ENCODE results near the gene NDUFB2.

Gene NDUFB2

DNA sequence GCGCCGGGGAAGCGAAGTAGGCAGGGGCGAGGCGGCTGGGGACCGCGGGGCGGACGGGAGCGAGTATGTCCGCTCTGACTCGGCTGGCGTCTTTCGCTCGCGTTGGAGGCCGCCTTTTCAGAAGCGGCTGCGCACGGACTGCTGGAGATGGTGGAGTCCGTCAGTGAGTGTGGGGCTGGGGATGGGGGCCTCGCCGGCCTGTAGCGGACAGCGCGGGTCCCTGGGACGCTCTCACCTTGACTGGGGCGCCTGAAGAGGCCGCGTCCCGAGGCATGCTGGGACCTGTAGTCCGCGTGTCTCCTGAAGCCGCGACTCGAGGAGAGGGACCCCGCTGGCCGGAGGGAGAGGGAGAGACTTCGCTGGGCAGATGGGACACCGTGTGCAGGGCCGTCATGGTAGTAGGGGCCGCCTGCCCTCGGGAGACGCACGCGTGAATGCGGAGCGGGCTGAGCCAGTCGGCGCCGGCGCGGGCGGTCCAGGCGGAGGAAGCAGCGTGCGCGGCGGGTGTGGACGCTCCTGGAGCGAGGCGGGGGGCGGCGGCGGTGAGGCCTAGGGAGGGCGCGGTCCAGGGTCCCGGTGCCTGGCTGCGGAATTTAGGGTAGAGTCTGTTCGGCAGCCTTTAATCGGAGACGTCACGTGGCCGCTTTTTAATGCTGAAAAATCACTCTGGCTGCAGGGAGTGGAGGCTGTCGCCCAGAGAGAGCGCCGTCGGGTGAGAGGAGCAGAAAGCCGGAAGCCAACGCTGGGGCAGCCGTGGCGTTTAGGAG, at the start of gene NDUFB2:
NDUFB2 (plus strand) TSS at position 29 of the 767 bp plus-strand sequence; CDS start at position 66, 37 bp downstream.
- Mint-ChIP-seq H3K27ac (ENCODE audit: low read depth) (peak within 1 kb of the TSS; percentile 98), H3K36me3 (ENCODE audit: insufficient read depth) (peaks cover 15% of the 10 kb centered on the region), H3K4me1 (peaks cover 30% of the 10 kb centered on the region), H3K27me3 (no peaks in the 10 kb centered on the region), H3K9me3 (no peaks in the 10 kb centered on the region), H3K4me3 (peak within 1 kb of the TSS; percentile 98)
- peak; percentile 56 to 84 for DNase-seq (ENCODE audit: low spot score in 2 of 2)
- peak; percentile 90 for ATAC-seq (replicated peaks; ENCODE audit: extremely low read depth, poor library complexity, severe bottlenecking)

DNA sequence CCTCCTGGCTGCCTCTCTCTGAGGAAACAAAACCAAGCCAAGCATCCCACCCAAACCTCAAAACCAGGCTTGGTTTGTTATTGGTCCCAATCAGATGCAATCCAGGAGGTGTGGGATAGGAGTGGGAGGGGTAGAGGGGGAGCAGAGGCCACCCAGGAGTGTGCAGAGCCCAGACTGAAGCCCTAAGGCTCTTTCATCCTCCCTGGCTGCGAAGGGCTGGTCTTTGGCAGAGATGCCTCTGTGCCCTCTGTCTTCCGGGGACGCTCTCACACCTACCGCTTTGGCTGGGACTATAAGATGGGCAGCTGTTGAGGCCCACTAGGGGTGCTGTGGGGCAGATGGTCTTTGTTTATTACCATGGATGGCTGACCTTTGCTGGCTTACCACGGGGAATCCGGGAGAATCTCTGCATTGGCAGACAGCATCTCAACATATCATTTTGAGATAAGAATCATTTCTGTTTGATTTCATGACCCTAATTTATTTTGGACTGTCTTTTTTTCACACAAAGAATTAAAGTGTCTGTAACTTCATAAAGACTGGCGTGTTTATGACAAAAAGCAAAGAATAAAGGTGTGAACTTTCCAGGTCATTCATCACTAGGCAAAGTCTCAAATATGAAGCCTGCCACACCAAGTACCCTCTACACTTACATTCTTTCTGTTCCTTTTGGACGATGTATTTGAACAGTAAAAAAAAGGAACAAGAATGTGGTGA, 49.4 kb upstream of the NDUFB2 start:
- no peaks in the 10 kb centered on the region for H3K9me3 Mint-ChIP-seq
- no peaks in the 10 kb centered on the region for H3K36me3 Mint-ChIP-seq (ENCODE audit: insufficient read depth)
- peaks cover 9% of the 10 kb centered on the region for H3K4me1 Mint-ChIP-seq
- no peak overlapping the region for H3K4me3 Mint-ChIP-seq
- H3K27me3 Mint-ChIP-seq: peaks cover 22% of the 10 kb centered on the region
- peak overlapping the region; percentile 88 for H3K27ac Mint-ChIP-seq (ENCODE audit: low read depth)
- DNase-seq (ENCODE audit: low spot score in 2 of 2): no peak
- peak; percentile 86 for ATAC-seq (replicated peaks; ENCODE audit: extremely low read depth, poor library complexity, severe bottlenecking)

GRCh38 chr7:140649556-140650205, 46.8 kb upstream of the NDUFB2 start:
- Mint-ChIP-seq H3K4me3 (no peak overlapping the region), H3K9me3 (no peaks in the 10 kb centered on the region), H3K36me3 (ENCODE audit: insufficient read depth) (no peaks in the 10 kb centered on the region), H3K27me3 (peaks cover 3% of the 10 kb centered on the region), H3K27ac (ENCODE audit: low read depth) (no peak overlapping the region), H3K4me1 (peaks cover 14% of the 10 kb centered on the region)
- ATAC-seq (replicated peaks; ENCODE audit: extremely low read depth, poor library complexity, severe bottlenecking): no peak
- no peak for DNase-seq (ENCODE audit: low spot score in 2 of 2)

GRCh38 chr7:140650367-140650766, 46.1 kb upstream of the NDUFB2 start:
- ATAC-seq (replicated peaks; ENCODE audit: extremely low read depth, poor library complexity, severe bottlenecking) (no peak), DNase-seq (ENCODE audit: low spot score in 2 of 2) (no peak)
- Mint-ChIP-seq H3K4me3 (no peak overlapping the region), H3K36me3 (ENCODE audit: insufficient read depth) (peaks cover 2% of the 10 kb centered on the region), H3K27ac (ENCODE audit: low read depth) (no peak overlapping the region), H3K27me3 (no peaks in the 10 kb centered on the region), H3K9me3 (no peaks in the 10 kb centered on the region), H3K4me1 (peaks cover 14% of the 10 kb centered on the region)

GRCh38 chr7:140653319-140654108, 43.0 kb upstream of the NDUFB2 start:
- Mint-ChIP-seq H3K4me3 (no peak overlapping the region), H3K27me3 (no peaks in the 10 kb centered on the region), H3K4me1 (peaks cover 22% of the 10 kb centered on the region), H3K9me3 (no peaks in the 10 kb centered on the region), H3K36me3 (ENCODE audit: insufficient read depth) (peaks cover 4% of the 10 kb centered on the region), H3K27ac (ENCODE audit: low read depth) (no peak overlapping the region)
- DNase-seq (ENCODE audit: low spot score in 2 of 2) (no peak), ATAC-seq (replicated peaks; ENCODE audit: extremely low read depth, poor library complexity, severe bottlenecking) (no peak)

- no peak overlapping the region for H3K4me3 Mint-ChIP-seq
- ATAC-seq (replicated peaks; ENCODE audit: extremely low read depth, poor library complexity, severe bottlenecking) (no peak), DNase-seq (ENCODE audit: low spot score in 2 of 2) (no peak)
- no peaks in the 10 kb centered on the region for H3K9me3 Mint-ChIP-seq
- H3K36me3 Mint-ChIP-seq (ENCODE audit: insufficient read depth): peaks cover 4% of the 10 kb centered on the region
- no peak overlapping the region for H3K27ac Mint-ChIP-seq (ENCODE audit: low read depth)
- peaks cover 22% of the 10 kb centered on the region for H3K4me1 Mint-ChIP-seq
- no peaks in the 10 kb centered on the region for H3K27me3 Mint-ChIP-seq
These were observed 42.5 kb upstream of the NDUFB2 start for GRCh38 chr7:140654109-140654387.

DNA sequence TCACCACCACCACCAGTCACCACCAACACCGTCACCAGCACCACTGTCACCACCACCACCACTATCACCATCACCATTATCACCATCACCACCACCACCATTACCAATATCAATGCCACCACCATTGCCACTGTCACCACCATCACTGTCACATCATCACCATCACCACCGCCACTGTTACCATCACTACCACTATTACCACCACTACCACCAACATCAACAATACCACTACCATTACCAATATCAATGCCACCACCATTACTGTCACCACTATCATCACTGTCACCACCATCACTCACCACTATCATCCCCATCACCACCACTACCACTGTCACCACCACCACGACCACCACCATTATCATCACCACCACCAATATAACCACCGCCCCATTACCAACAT, 41.8 kb upstream of the NDUFB2 start:
- H3K27me3 Mint-ChIP-seq: no peaks in the 10 kb centered on the region
- H3K27ac Mint-ChIP-seq (ENCODE audit: low read depth): no peak overlapping the region
- no peaks in the 10 kb centered on the region for H3K9me3 Mint-ChIP-seq
- peaks cover 22% of the 10 kb centered on the region for H3K4me1 Mint-ChIP-seq
- H3K4me3 Mint-ChIP-seq: no peak overlapping the region
- H3K36me3 Mint-ChIP-seq (ENCODE audit: insufficient read depth): peaks cover 4% of the 10 kb centered on the region
- no peak for DNase-seq (ENCODE audit: low spot score in 2 of 2)
- ATAC-seq (replicated peaks; ENCODE audit: extremely low read depth, poor library complexity, severe bottlenecking): no peak

DNA sequence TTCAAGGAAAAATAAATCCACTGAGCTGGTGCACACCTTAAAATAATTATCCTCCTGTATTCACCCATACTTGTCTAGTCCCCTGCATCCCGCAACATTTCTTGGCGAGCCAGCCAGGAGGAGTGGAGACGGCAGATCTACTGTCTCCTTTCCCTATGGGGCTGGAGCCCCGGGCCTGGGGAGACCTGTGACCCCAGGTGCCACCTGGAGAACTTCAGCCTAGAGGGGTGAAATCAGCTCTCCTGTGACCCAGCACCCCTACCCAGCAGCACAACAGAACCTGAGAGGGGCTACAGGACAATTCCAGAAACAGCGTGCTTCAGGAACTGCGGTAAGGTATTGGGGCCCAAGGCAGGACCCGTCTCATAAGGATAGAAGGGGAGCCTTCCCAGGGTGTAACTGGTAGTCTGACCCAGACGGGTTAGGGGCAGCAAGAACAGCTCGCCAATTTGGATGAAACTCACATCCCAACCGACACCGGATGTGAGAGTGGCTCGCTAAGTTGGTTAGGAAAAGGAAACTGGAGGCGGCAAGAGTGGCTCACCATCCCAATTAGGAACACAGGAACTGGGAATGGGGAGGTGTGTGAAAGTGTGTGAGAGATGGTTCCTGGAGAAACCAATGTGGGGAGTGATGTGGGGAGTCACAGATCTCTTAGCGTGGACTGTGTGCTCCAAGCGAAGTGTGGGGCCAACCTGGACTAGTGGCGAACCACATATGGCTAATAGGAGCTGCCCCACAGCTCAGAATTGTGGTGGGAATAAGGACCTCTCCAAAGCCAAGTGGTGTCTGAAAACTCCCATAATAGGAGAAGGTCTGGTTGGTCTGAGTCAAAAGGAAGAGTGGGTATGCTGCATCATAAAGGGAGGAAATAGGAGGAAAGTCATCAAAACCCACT, 40.7 kb upstream of the NDUFB2 start:
- Mint-ChIP-seq H3K27ac (ENCODE audit: low read depth) (peak overlapping the region; percentile 81), H3K4me1 (peaks cover 22% of the 10 kb centered on the region), H3K4me3 (peak overlapping the region; percentile 74), H3K9me3 (no peaks in the 10 kb centered on the region), H3K36me3 (ENCODE audit: insufficient read depth) (peaks cover 4% of the 10 kb centered on the region), H3K27me3 (no peaks in the 10 kb centered on the region)
- DNase-seq (ENCODE audit: low spot score in 2 of 2) (no peak), ATAC-seq (replicated peaks; ENCODE audit: extremely low read depth, poor library complexity, severe bottlenecking) (no peak)

- Mint-ChIP-seq H3K9me3 (no peaks in the 10 kb centered on the region), H3K27me3 (no peaks in the 10 kb centered on the region), H3K4me1 (peaks cover 22% of the 10 kb centered on the region), H3K36me3 (ENCODE audit: insufficient read depth) (peaks cover 4% of the 10 kb centered on the region), H3K27ac (ENCODE audit: low read depth) (peak overlapping the region; percentile 84), H3K4me3 (peak overlapping the region; percentile 74)
- peak; percentile 74 for ATAC-seq (replicated peaks; ENCODE audit: extremely low read depth, poor library complexity, severe bottlenecking)
- DNase-seq (ENCODE audit: low spot score in 2 of 2): no peak
These were observed 39.7 kb upstream of the NDUFB2 start for GRCh38 chr7:140656548-140657515.

DNA sequence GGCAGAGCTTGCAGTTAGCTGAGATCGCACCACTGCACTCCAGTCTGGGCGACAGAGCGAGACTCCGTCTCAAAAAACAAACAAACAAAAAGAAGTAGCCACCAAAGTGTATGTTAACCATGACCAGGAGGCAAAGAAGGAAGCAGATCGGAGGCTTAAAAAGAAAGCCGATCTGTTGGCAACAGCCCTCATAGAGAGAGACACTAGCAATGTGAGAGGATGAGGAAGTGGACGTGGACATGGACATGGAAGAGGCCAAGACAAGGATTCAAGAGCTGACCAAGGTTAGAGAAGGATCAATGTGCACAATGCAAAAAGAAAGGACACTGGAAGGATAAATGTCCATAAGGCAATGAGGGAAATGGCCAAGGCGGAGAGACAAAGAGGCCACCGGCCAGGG, 38.6 kb upstream of the NDUFB2 start:
- no peak overlapping the region for H3K27ac Mint-ChIP-seq (ENCODE audit: low read depth)
- no peaks in the 10 kb centered on the region for H3K9me3 Mint-ChIP-seq
- peaks cover 22% of the 10 kb centered on the region for H3K4me1 Mint-ChIP-seq
- H3K27me3 Mint-ChIP-seq: no peaks in the 10 kb centered on the region
- H3K36me3 Mint-ChIP-seq (ENCODE audit: insufficient read depth): peaks cover 4% of the 10 kb centered on the region
- H3K4me3 Mint-ChIP-seq: no peak overlapping the region
- no peak for DNase-seq (ENCODE audit: low spot score in 2 of 2)
- no peak for ATAC-seq (replicated peaks; ENCODE audit: extremely low read depth, poor library complexity, severe bottlenecking)

- Mint-ChIP-seq H3K9me3 (no peaks in the 10 kb centered on the region), H3K36me3 (ENCODE audit: insufficient read depth) (peaks cover 5% of the 10 kb centered on the region), H3K4me1 (peaks cover 17% of the 10 kb centered on the region), H3K27ac (ENCODE audit: low read depth) (no peak overlapping the region), H3K4me3 (no peak overlapping the region), H3K27me3 (peaks cover 4% of the 10 kb centered on the region)
- ATAC-seq (replicated peaks; ENCODE audit: extremely low read depth, poor library complexity, severe bottlenecking): no peak
- no peak for DNase-seq (ENCODE audit: low spot score in 2 of 2)
These were observed 36.7 kb upstream of the NDUFB2 start for GRCh38 chr7:140659856-140660255.
